Karpas-422 (cell line): Measurements from ENCODE around the gene SCN3B. TPM values are rescaled to one million over a fixed set of nuclear protein-coding genes. Genes with fewer than 3 reads are reported as not detected.

ENCODE experiments used
- DNase-seq: peaks from one replicate; pipeline ENCODE4 v3.0.0-alpha.2; 2015
- H2AFZ ChIP-seq: fragments of 200-600 bp; sonication (generic); 2 replicates; pipeline ENCODE4 v1.6.1; 2014; ENCODE audit warnings: antibody characterized with exemption, low read length, mixed read lengths
- H3K27ac ChIP-seq: fragments of 200-600 bp; sonication (generic); 2 replicates; pipeline ENCODE4 v1.5.1; 2014; ENCODE audit warnings: mild to moderate bottlenecking, low read length, moderate library complexity
- H3K27me3 ChIP-seq: fragments of 200-600 bp; sonication (generic); 2 replicates; pipeline ENCODE4 v1.6.1; 2014; ENCODE audit warnings: low read length, mixed read lengths
- H3K36me3 ChIP-seq: fragments of 200-600 bp; sonication (generic); 2 replicates; pipeline ENCODE4 v1.6.1; 2014; ENCODE audit warnings: low read length, mixed read lengths; ENCODE audit not compliant: insufficient read depth
- H3K4me1 ChIP-seq: fragments of 200-600 bp; sonication (generic); 2 replicates; pipeline ENCODE4 v1.6.1; 2014; ENCODE audit warnings: mild to moderate bottlenecking, low read length, mixed read lengths
- H3K4me2 ChIP-seq: fragments of 200-600 bp; sonication (generic); 2 replicates; pipeline ENCODE4 v1.6.1; 2014; ENCODE audit warnings: low read length, low read depth, mild to moderate bottlenecking; ENCODE audit not compliant: poor library complexity, severe bottlenecking
- H3K4me3 ChIP-seq: fragments of 200-600 bp; sonication (generic); 2 replicates; pipeline ENCODE4 v1.5.1; 2014; ENCODE audit warnings: mild to moderate bottlenecking, antibody characterized with exemption, low read length, mixed read lengths
- H3K79me2 ChIP-seq: fragments of 200-600 bp; sonication (generic); 2 replicates; pipeline ENCODE4 v1.6.1; 2014; ENCODE audit warnings: mild to moderate bottlenecking, low read length, mixed read lengths
- H3K9ac ChIP-seq: fragments of 200-600 bp; sonication (generic); 2 replicates; pipeline ENCODE4 v1.6.0; 2014; ENCODE audit warnings: low read length
- H3K9me2 ChIP-seq: fragments of 200-600 bp; sonication (generic), shearing (Covaris generic); replicated peaks from 2 replicates; pipeline ENCODE4 v1.6.0; 2014; ENCODE audit warnings: mild to moderate bottlenecking, low read length, moderate library complexity; ENCODE audit not compliant: insufficient read depth
- H3K9me3 ChIP-seq: fragments of 300-700, 200-600 bp; sonication (generic); 2 replicates; pipeline ENCODE4 v1.6.1; 2014; ENCODE audit warnings: low read length, mixed read lengths
- H4K20me1 ChIP-seq: fragments of 200-600 bp; sonication (generic); 2 replicates; pipeline ENCODE4 v1.6.1; 2014; ENCODE audit warnings: mild to moderate bottlenecking, antibody characterized with exemption, low read length, low read depth; ENCODE audit not compliant: insufficient read depth
- total RNA-seq: library from RNA; depleted of rRNA; stranded (reverse); fragments of >200 nt; shearing (Covaris generic); gene quantifications from 2 replicates; pipeline ENCODE4 v1.2.3, GENCODE V29; 2014; ENCODE audit warnings: low replicate concordance

Gene SCN3B
- total RNA-seq, 1 experiment from 2014 or later = not detected

- no peaks in the 10 kb centered on the region; the same call in 1 of the 2 replicates for H3K79me2 ChIP-seq
- H2AFZ ChIP-seq = no peak overlapping the region
- no peaks in the 10 kb centered on the region for H3K27me3 ChIP-seq
- peaks cover 53% of the 10 kb centered on the region for H3K36me3 ChIP-seq
- H3K27ac ChIP-seq = no peak overlapping the region
- no peak overlapping the region for H3K9ac ChIP-seq
- H4K20me1 ChIP-seq = no peaks in the 10 kb centered on the region
- H3K4me2 ChIP-seq = no peak overlapping the region
- H3K4me1 ChIP-seq = no peaks in the 10 kb centered on the region
- no peak overlapping the region for H3K4me3 ChIP-seq
- DNase-seq = no peak
- no peaks in the 10 kb centered on the region for H3K9me2 ChIP-seq
- H3K9me3 ChIP-seq = no peaks in the 10 kb centered on the region
These were observed 50.8 kb downstream of the SCN3B start for GRCh38 chr11:123603666-123604065.

- H3K27me3 ChIP-seq = no peaks in the 10 kb centered on the region
- no peak overlapping the region for H3K9ac ChIP-seq
- no peaks in the 10 kb centered on the region for H3K9me2 ChIP-seq
- peaks cover 42% of the 10 kb centered on the region for H3K36me3 ChIP-seq
- no peak overlapping the region for H2AFZ ChIP-seq
- H3K4me2 ChIP-seq = no peak overlapping the region
- no peaks in the 10 kb centered on the region; the same call in 1 of the 2 replicates for H3K79me2 ChIP-seq
- H3K4me1 ChIP-seq = no peaks in the 10 kb centered on the region
- H3K27ac ChIP-seq = no peak overlapping the region
- H3K9me3 ChIP-seq = no peaks in the 10 kb centered on the region
- H3K4me3 ChIP-seq = no peak overlapping the region
- DNase-seq = no peak
- no peaks in the 10 kb centered on the region for H4K20me1 ChIP-seq
These were observed 52.7 kb downstream of the SCN3B start for GRCh38 chr11:123601743-123602142.

GRCh38 chr11:123601136-123601535, 53.3 kb downstream of the SCN3B start:
- Histone ChIP-seq H3K4me3 (no peak overlapping the region), H3K27ac (no peak overlapping the region), H3K4me2 (no peak overlapping the region), H3K9ac (no peak overlapping the region), H3K9me3 (no peaks in the 10 kb centered on the region), H3K4me1 (no peaks in the 10 kb centered on the region), H3K79me2 (no peaks in the 10 kb centered on the region; the same call in 1 of the 2 replicates), H3K36me3 (peaks cover 43% of the 10 kb centered on the region), H3K27me3 (no peaks in the 10 kb centered on the region), H3K9me2 (no peaks in the 10 kb centered on the region), H4K20me1 (no peaks in the 10 kb centered on the region), H2AFZ (no peak overlapping the region)
- no peak for DNase-seq

GRCh38 chr11:123597859-123598258, 56.6 kb downstream of the SCN3B start:
- H3K9me2 ChIP-seq = no peaks in the 10 kb centered on the region
- no peaks in the 10 kb centered on the region for H3K9me3 ChIP-seq
- H3K79me2 ChIP-seq = no peaks in the 10 kb centered on the region; the same call in 1 of the 2 replicates
- no peak overlapping the region for H3K4me2 ChIP-seq
- no peak for DNase-seq
- H3K36me3 ChIP-seq = peaks cover 30% of the 10 kb centered on the region
- no peaks in the 10 kb centered on the region for H3K27me3 ChIP-seq
- no peaks in the 10 kb centered on the region for H3K4me1 ChIP-seq
- H2AFZ ChIP-seq = no peak overlapping the region
- H4K20me1 ChIP-seq = no peaks in the 10 kb centered on the region
- H3K9ac ChIP-seq = no peak overlapping the region
- H3K27ac ChIP-seq = no peak overlapping the region
- H3K4me3 ChIP-seq = no peak overlapping the region

- Histone ChIP-seq H3K9ac (no peak overlapping the region), H3K4me2 (no peak overlapping the region), H4K20me1 (no peaks in the 10 kb centered on the region), H3K27me3 (no peaks in the 10 kb centered on the region), H3K4me1 (no peaks in the 10 kb centered on the region), H3K9me3 (no peaks in the 10 kb centered on the region), H3K9me2 (no peaks in the 10 kb centered on the region), H3K27ac (no peak overlapping the region), H3K36me3 (peaks cover 19% of the 10 kb centered on the region), H3K4me3 (no peak overlapping the region), H3K79me2 (no peaks in the 10 kb centered on the region; the same call in 1 of the 2 replicates), H2AFZ (no peak overlapping the region)
- no peak for DNase-seq
These were observed 59.5 kb downstream of the SCN3B start for GRCh38 chr11:123594921-123595320.

GRCh38 chr11:123594188-123594901, 60.1 kb downstream of the SCN3B start:
- no peak overlapping the region for H2AFZ ChIP-seq
- no peak overlapping the region for H3K4me3 ChIP-seq
- H4K20me1 ChIP-seq = no peaks in the 10 kb centered on the region
- no peaks in the 10 kb centered on the region for H3K9me3 ChIP-seq
- no peaks in the 10 kb centered on the region for H3K4me1 ChIP-seq
- no peaks in the 10 kb centered on the region for H3K27me3 ChIP-seq
- no peak overlapping the region for H3K27ac ChIP-seq
- no peaks in the 10 kb centered on the region for H3K9me2 ChIP-seq
- H3K36me3 ChIP-seq = peaks cover 18% of the 10 kb centered on the region
- no peak overlapping the region for H3K9ac ChIP-seq
- no peaks in the 10 kb centered on the region; the same call in 1 of the 2 replicates for H3K79me2 ChIP-seq
- no peak for DNase-seq
- H3K4me2 ChIP-seq = no peak overlapping the region

GRCh38 chr11:123593570-123593969, 60.9 kb downstream of the SCN3B start:
- H3K27me3 ChIP-seq = no peaks in the 10 kb centered on the region
- no peak overlapping the region for H3K9ac ChIP-seq
- H3K9me3 ChIP-seq = no peaks in the 10 kb centered on the region
- DNase-seq = no peak
- H2AFZ ChIP-seq = no peak overlapping the region
- H3K4me3 ChIP-seq = no peak overlapping the region
- no peak overlapping the region for H3K27ac ChIP-seq
- no peak overlapping the region for H3K4me2 ChIP-seq
- peaks cover 12% of the 10 kb centered on the region for H3K36me3 ChIP-seq
- H3K79me2 ChIP-seq = no peaks in the 10 kb centered on the region
- no peaks in the 10 kb centered on the region for H3K4me1 ChIP-seq
- no peaks in the 10 kb centered on the region for H3K9me2 ChIP-seq
- no peaks in the 10 kb centered on the region for H4K20me1 ChIP-seq

GRCh38 chr11:123590296-123590912, 64.0 kb downstream of the SCN3B start:
- Histone ChIP-seq H3K27me3 (no peaks in the 10 kb centered on the region), H3K9me3 (no peaks in the 10 kb centered on the region), H3K4me3 (no peak overlapping the region), H3K9me2 (no peaks in the 10 kb centered on the region), H3K36me3 (peaks cover 5% of the 10 kb centered on the region), H3K9ac (no peak overlapping the region), H4K20me1 (no peaks in the 10 kb centered on the region), H3K4me1 (no peaks in the 10 kb centered on the region), H3K79me2 (no peaks in the 10 kb centered on the region), H2AFZ (no peak overlapping the region), H3K4me2 (no peak overlapping the region), H3K27ac (no peak overlapping the region)
- no peak for DNase-seq
